ENCODE data around the gene SLC48A1. TPM values are rescaled to one million over a fixed set of nuclear protein-coding genes. Genes with fewer than 3 reads are reported as not detected.

SLC48A1 gene
- total RNA-seq, 1 donor from 2014 or later = 19.7 TPM

DNA sequence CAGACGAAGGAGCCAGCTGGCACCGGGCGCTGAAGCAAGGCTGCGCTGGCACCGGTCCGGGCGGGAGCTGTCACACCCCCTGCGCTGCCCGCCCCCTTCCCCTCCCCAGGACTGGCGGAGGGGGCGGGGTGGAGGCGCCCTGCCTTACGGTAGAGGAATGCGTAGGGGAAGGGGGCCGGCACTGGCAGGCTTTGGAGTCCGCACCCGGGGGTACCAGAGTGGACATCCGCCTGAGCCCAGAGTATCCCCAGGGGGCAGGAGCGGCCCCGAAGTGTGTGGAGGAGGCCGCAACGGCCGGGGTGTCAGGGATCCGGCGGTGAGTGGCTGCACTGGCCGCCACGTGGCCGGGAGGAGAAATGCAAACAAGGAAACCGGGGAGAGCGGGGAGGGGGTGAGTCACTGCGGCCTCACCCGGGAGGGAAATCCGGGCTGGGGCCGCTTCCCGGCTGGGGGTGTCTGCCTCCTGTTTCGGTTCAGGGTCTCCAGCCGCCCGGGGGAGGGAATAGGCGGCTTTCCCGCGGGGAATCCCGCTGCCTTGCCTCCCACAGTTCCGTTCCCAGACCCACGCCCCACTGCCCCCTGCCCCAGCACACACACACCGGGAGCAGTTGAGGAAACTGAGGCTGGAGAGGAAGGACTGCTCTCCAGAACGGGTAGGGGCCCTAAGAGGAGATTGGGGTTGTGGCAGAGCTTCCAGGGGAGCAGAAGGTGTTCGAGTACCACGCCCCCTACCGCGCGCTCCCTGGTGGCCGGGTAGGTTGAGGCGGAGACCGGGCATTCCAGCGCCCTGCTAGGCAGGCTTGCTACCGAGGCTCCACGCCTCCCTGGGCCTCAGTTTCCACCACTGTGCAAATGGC, 14.0 kb upstream of the SLC48A1 start, which contains the start of gene RAPGEF3:
Gene RAPGEF3 (minus strand): TSS at position 47 of the 857 bp plus-strand sequence. CDS start 324 bp downstream, outside the sequence.
- no peaks in the 10 kb centered on the region for H3K9me3 Mint-ChIP-seq
- no peaks in the 10 kb centered on the region for H3K36me3 Mint-ChIP-seq
- DNase-seq (ENCODE audit: extremely low spot score, unreplicated experiment) = no peak
- H3K27ac Mint-ChIP-seq = peak within 1 kb of the TSS; percentile 31
- H3K4me3 Mint-ChIP-seq = peak within 1 kb of the TSS; percentile 82
- TF ChIP-seq, protein P1, sequence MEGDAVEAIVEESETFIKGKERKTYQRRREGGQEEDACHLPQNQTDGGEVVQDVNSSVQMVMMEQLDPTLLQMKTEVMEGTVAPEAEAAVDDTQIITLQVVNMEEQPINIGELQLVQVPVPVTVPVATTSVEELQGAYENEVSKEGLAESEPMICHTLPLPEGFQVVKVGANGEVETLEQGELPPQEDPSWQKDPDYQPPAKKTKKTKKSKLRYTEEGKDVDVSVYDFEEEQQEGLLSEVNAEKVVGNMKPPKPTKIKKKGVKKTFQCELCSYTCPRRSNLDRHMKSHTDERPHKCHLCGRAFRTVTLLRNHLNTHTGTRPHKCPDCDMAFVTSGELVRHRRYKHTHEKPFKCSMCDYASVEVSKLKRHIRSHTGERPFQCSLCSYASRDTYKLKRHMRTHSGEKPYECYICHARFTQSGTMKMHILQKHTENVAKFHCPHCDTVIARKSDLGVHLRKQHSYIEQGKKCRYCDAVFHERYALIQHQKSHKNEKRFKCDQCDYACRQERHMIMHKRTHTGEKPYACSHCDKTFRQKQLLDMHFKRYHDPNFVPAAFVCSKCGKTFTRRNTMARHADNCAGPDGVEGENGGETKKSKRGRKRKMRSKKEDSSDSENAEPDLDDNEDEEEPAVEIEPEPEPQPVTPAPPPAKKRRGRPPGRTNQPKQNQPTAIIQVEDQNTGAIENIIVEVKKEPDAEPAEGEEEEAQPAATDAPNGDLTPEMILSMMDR (conservative IDR thresholded peaks at IDR 0.05) = peak; percentile 72
- peaks cover 34% of the 10 kb centered on the region for H3K4me1 Mint-ChIP-seq (ENCODE audit: unreplicated experiment)
- H3K27me3 Mint-ChIP-seq = no peaks in the 10 kb centered on the region

DNA sequence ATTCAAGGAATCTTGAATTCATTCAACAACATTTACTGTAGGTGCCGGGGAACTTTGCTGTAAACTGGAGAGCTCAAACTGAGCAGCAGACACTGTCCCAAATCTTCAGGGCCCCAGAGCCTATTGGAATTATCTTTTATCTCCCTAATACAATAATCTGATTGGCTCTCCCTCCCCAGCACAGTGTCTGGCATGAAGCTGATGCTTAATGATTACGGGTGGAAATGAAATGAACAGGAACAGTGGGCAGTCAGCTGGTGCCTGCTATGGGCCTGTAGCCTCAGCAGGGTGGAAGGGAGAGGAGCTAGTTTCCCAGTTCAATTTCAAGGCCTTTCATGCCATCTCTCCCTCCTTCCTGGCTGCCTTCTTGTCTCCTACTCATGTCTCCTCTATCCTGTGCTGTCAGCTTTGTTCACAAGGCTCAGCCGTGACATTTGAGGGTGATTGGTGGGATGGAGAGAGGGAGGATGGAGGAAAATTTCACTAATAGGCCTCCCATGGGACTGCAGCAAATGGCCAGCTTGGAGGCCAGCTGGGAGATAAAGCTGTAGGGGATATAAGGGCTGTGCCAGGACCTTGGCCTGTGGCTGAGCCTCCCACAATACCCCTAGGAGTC, 10.1 kb upstream of the SLC48A1 start:
- Mint-ChIP-seq H3K27ac (no peak overlapping the region), H3K36me3 (no peaks in the 10 kb centered on the region), H3K4me1 (ENCODE audit: unreplicated experiment) (peaks cover 11% of the 10 kb centered on the region), H3K9me3 (no peaks in the 10 kb centered on the region), H3K4me3 (no peak overlapping the region), H3K27me3 (peaks cover 3% of the 10 kb centered on the region)
- TF ChIP-seq, protein P1 (conservative IDR thresholded peaks at IDR 0.05) = no peak
- DNase-seq (ENCODE audit: extremely low spot score, unreplicated experiment) = no peak

DNA sequence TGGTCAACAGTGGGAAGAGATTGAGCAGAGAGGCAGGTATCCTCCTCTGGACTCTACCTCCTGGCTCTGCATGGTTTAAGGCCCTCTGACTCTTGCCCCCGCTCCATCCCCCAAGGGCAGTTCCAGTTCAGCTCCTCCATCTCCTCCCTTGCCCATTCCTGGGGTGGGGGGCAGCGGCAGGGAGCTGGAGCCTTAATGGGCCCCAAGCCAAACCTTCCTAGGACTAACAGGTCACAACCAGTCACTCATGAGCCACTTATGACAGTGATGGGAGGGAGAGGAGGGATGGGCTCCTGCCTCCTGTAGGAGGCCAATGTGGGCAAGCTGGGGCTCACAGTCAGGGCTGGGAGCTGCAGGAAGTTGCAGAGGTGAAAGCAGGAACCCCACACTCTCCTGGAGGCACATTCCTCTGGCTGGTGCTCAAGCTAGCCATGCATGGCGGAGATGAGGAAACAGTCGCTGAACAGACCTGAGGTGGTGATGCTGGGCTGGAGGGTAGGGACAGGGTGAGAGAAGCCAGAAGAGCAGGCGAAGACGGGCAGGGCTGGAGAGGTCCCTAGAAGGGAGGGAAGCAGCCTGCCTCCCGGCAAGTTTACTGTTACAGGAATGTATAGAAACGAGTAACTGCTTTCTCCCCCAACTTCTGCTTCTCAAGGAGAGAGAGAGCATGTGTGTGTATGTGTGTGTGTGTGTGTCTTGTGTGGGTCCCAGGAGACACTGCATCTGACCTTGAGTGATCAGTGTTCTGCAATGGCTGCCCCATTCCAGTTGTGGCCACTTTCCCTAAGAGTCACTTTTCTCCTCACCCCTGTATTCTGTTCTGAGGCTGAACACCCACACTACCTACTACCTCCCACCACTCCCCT, 9.3 kb upstream of the SLC48A1 start:
- no peak overlapping the region for H3K27ac Mint-ChIP-seq
- H3K9me3 Mint-ChIP-seq = no peaks in the 10 kb centered on the region
- H3K27me3 Mint-ChIP-seq = peaks cover 3% of the 10 kb centered on the region
- no peak overlapping the region for H3K4me3 Mint-ChIP-seq
- no peak for DNase-seq (ENCODE audit: extremely low spot score, unreplicated experiment)
- TF ChIP-seq, protein P1 (conservative IDR thresholded peaks at IDR 0.05) = no peak
- H3K36me3 Mint-ChIP-seq = no peaks in the 10 kb centered on the region
- H3K4me1 Mint-ChIP-seq (ENCODE audit: unreplicated experiment) = peaks cover 11% of the 10 kb centered on the region

DNA sequence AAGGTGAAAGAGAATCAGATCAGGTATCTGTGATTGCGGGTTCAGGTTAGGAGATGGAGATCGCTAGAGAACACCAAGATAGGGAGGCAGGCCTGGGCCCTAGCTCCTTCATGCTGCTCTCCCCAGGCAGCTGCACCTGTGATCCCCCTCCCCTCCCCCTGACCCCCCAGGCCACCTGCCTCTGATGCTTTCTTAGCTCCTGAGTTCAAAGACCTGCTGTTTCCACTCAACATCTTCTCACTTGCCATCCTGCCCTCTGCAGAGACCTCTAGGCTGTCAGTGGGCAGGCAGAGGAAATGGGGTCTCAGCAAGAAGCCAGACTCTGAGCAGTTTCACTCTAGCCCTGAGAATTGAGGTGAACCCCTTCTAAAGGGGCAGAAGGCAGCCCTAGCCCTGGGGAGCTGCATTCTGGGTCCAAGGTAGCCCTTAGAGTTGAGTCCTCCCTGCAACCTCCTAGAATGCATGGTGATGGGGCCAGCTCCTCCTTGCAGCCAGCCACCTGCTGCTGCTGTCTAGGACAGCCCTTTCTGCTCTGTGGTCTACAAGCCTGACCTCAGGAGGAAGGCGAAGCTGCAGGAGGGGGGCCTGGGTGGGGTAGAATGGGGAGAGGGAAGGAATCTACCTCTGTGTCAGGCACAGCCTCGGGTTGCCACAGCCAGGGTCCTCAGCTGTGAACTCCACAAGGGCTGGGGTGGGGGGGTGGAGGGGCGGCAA, 6.4 kb upstream of the SLC48A1 start:
- Mint-ChIP-seq H3K27me3 (peaks cover 3% of the 10 kb centered on the region), H3K9me3 (no peaks in the 10 kb centered on the region), H3K36me3 (no peaks in the 10 kb centered on the region), H3K4me1 (ENCODE audit: unreplicated experiment) (peaks cover 11% of the 10 kb centered on the region), H3K4me3 (no peak overlapping the region), H3K27ac (no peak overlapping the region)
- DNase-seq (ENCODE audit: extremely low spot score, unreplicated experiment) = no peak
- TF ChIP-seq, protein P1 (conservative IDR thresholded peaks at IDR 0.05) = no peak

DNA sequence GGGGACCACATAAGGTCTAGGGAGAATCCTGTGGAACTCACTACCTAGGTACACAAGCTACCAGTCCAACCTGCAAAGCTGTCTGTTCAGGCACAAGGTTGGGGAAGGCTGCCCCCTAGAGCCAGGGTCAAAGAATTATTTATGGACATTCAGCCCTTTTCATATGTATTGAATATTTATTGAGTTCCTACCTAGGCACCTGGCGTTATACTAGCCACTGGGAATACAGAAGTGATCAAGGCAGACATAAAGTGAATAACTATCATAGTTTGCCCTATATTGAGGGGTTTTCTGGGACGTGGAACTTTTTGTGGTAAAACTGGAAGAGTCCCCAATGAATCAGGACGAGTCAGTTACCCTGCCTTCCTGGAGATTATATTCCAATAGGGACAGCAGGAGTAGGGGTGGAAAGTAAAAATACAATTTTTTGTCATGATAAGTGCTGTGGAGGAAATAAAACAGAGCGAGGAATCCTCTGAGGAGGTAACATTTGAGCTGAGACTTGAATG, 5.8 kb upstream of the SLC48A1 start:
- no peak for DNase-seq (ENCODE audit: extremely low spot score, unreplicated experiment)
- Mint-ChIP-seq H3K27me3 (peaks cover 5% of the 10 kb centered on the region), H3K36me3 (no peaks in the 10 kb centered on the region), H3K9me3 (no peaks in the 10 kb centered on the region), H3K4me1 (ENCODE audit: unreplicated experiment) (peaks cover 12% of the 10 kb centered on the region), H3K4me3 (peak overlapping the region; percentile 34), H3K27ac (no peak overlapping the region)
- TF ChIP-seq, protein P1 (conservative IDR thresholded peaks at IDR 0.05) = peak; percentile 64
